OCI-LY7 (cell line): ENCODE results near the gene SMIM31.

Experiments used
- CTCF ChIP-seq: fragments of 200-600 bp; sonication (generic); conservative IDR thresholded peaks from 2 replicates; pipeline ENCODE4 v1.5.1; 2014; ENCODE audit warnings: mild to moderate bottlenecking, antibody characterized with exemption, low read length, moderate library complexity, mixed read lengths
- EZH2phosphoT487 ChIP-seq: fragments of 200-600 bp; sonication (generic); IDR thresholded peaks from 2 replicates; pipeline ENCODE4 v1.6.1; 2018; ENCODE audit warnings: low read depth, borderline replicate concordance, mild to moderate bottlenecking, mixed run types, antibody characterized with exemption, low read length, moderate library complexity, mixed read lengths

DNA sequence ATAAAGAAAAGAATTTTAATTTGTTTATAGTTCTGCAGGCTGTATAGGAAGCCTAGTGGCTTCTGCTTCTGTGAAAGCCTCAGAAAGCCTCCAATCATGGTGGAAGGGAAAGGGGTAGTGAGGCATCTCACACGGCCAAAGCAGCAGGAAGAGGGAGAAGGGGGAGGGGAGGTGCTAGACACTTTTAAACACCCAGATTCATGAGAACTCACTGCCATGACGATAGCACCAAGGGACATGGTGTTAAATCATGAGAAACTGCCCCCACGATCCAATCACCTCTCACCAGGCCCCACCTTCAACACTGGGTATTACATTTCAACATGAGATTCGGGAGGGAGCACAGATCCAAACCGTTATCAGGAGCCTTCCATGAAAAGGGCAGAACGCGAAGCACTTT is 18.1 kb downstream of the SMIM31 start:
- TF ChIP-seq CTCF (no peak), EZH2phosphoT487 (no peak)
